H9 (cell line): ENCODE results near the gene ZNF81. TPM values are rescaled to one million over a fixed set of nuclear protein-coding genes. Genes with fewer than 3 reads are reported as not detected.

Source experiments
- DNase-seq: peaks from one replicate; pipeline ENCODE4 v3.0.0-alpha.2; 2017
- H2AFZ ChIP-seq: one replicate; pipeline ENCODE4 v1.6.1; 2013; ENCODE audit warnings: mild to moderate bottlenecking, low read length, control low read depth, moderate library complexity
- H2AK5ac ChIP-seq: 2 replicates; pipeline ENCODE4 v1.6.1; 2013; ENCODE audit warnings: low read length, control low read depth, mixed read lengths; ENCODE audit not compliant: insufficient read length
- H2BK120ac ChIP-seq: one replicate; pipeline ENCODE4 v1.6.1; 2013; ENCODE audit warnings: low read depth, mild to moderate bottlenecking, low read length, control low read depth, inconsistent platforms; ENCODE audit not compliant: poor library complexity, severe bottlenecking
- H2BK12ac ChIP-seq: 2 replicates; pipeline ENCODE4 v1.6.1; 2013; ENCODE audit warnings: low read length, control low read depth, mixed read lengths, low read depth; ENCODE audit not compliant: insufficient read length
- H2BK15ac ChIP-seq: 2 replicates; pipeline ENCODE4 v1.6.1; 2013; ENCODE audit warnings: low read depth, low read length, control low read depth
- H2BK20ac ChIP-seq: one replicate; pipeline ENCODE4 v1.6.1; 2013; ENCODE audit warnings: low read depth, mild to moderate bottlenecking, low read length, control low read depth, inconsistent platforms; ENCODE audit not compliant: poor library complexity, severe bottlenecking
- H2BK5ac ChIP-seq: 2 replicates; pipeline ENCODE4 v1.6.1; 2013; ENCODE audit warnings: low read length, control low read depth, mixed read lengths; ENCODE audit not compliant: insufficient read length
- H3K14ac ChIP-seq: 2 replicates; pipeline ENCODE4 v1.6.1; 2013; ENCODE audit warnings: low read length, control low read depth; ENCODE audit not compliant: insufficient read depth
- H3K18ac ChIP-seq: 2 replicates; pipeline ENCODE4 v1.6.1; 2013; ENCODE audit warnings: low read depth, mild to moderate bottlenecking, mixed read lengths, low read length, control low read depth; ENCODE audit not compliant: insufficient read length
- H3K23ac ChIP-seq: 2 replicates; pipeline ENCODE4 v1.6.1; 2013; ENCODE audit warnings: low read length, control low read depth, mixed read lengths, low read depth; ENCODE audit not compliant: insufficient read length
- H3K23me2 ChIP-seq: 2 replicates; pipeline ENCODE4 v1.6.1; 2013; ENCODE audit warnings: low read depth, mild to moderate bottlenecking, mixed read lengths, low read length, control low read depth; ENCODE audit not compliant: insufficient read length, poor library complexity, severe bottlenecking
- H3K27ac ChIP-seq: 2 replicates; pipeline ENCODE4 v1.5.1; 2013; ENCODE audit warnings: low read length, control low read depth, mixed read lengths, low read depth; ENCODE audit not compliant: insufficient read length
- H3K27me3 ChIP-seq: 2 replicates; pipeline ENCODE4 v1.6.1; 2013; ENCODE audit warnings: low read length, control low read depth, inconsistent platforms; ENCODE audit not compliant: insufficient read depth
- H3K4ac ChIP-seq: 2 replicates; pipeline ENCODE4 v1.6.1; 2013; ENCODE audit warnings: low read depth, mild to moderate bottlenecking, control low read depth, inconsistent platforms, low read length, moderate library complexity
- H3K4me1 ChIP-seq: 2 replicates; pipeline ENCODE4 v1.6.1; 2013; ENCODE audit warnings: low read length, control low read depth, inconsistent platforms; ENCODE audit not compliant: insufficient read depth
- H3K4me2 ChIP-seq: 2 replicates; pipeline ENCODE4 v1.6.1; 2013; ENCODE audit warnings: low read length, control low read depth, mixed read lengths; ENCODE audit not compliant: insufficient read length, insufficient read depth
- H3K56ac ChIP-seq: 2 replicates; pipeline ENCODE4 v1.6.1; 2013; ENCODE audit warnings: low read depth, mild to moderate bottlenecking, mixed read lengths, low read length, control low read depth; ENCODE audit not compliant: insufficient read length
- H3K79me1 ChIP-seq: 2 replicates; pipeline ENCODE4 v1.6.1; 2013; ENCODE audit warnings: low read depth, mild to moderate bottlenecking, moderate library complexity, low read length, control low read depth, inconsistent platforms; ENCODE audit not compliant: insufficient read depth, poor library complexity, severe bottlenecking
- H3K79me2 ChIP-seq: 2 replicates; pipeline ENCODE4 v1.6.1; 2013; ENCODE audit warnings: low read length, control low read depth, inconsistent platforms; ENCODE audit not compliant: insufficient read depth
- H3K9ac ChIP-seq: 2 replicates; pipeline ENCODE4 v1.6.1; 2013; ENCODE audit warnings: low read length, control low read depth, mixed read lengths; ENCODE audit not compliant: insufficient read length; ENCODE audit errors: extremely low read depth
- H3K9me3 ChIP-seq: one replicate; pipeline ENCODE4 v1.6.1; 2013; ENCODE audit warnings: low read depth, low read length, inconsistent platforms; ENCODE audit not compliant: control insufficient read depth
- H3T11ph ChIP-seq: one replicate; pipeline ENCODE4 v1.6.1; 2013; ENCODE audit warnings: mild to moderate bottlenecking, low read length, control low read depth, inconsistent platforms
- H4K20me1 ChIP-seq: one replicate; pipeline ENCODE4 v1.6.1; 2013; ENCODE audit not compliant: control insufficient read depth, insufficient read length, insufficient read depth
- H4K5ac ChIP-seq: 2 replicates; pipeline ENCODE4 v1.6.1; 2013; ENCODE audit warnings: low read depth, mild to moderate bottlenecking, mixed read lengths, low read length, control low read depth; ENCODE audit not compliant: insufficient read length
- H4K8ac ChIP-seq: replicated peaks from 2 replicates; pipeline ENCODE4 v1.6.1; 2013; ENCODE audit warnings: low read length, control low read depth, mixed read lengths, low read depth; ENCODE audit not compliant: insufficient read length
- H4K91ac ChIP-seq: 2 replicates; pipeline ENCODE4 v1.6.1; 2013; ENCODE audit warnings: low read depth, mild to moderate bottlenecking, moderate library complexity, mixed read lengths, low read length, control low read depth; ENCODE audit not compliant: insufficient read length
- H3K27ac Mint-ChIP-seq, 3 experiments: 2 replicates in 2 of 3; 3 replicates in 1 of 3; pipeline ENCODE4 v1.8.0; 2020 to 2021; ENCODE audit warnings: mixed read lengths in 3 of 3, mild to moderate bottlenecking in 1 of 3, moderate library complexity in 1 of 3
- H3K27me3 Mint-ChIP-seq: 2 replicates; pipeline ENCODE4 v1.8.0; 2021; ENCODE audit warnings: low read depth, mild to moderate bottlenecking, moderate library complexity, mixed read lengths
- H3K36me3 Mint-ChIP-seq, 3 experiments: 2 replicates in 2 of 3; 3 replicates in 1 of 3; pipeline ENCODE4 v1.8.0; 2020 to 2021; ENCODE audit warnings: low read depth in 3 of 3, mixed read lengths in 3 of 3; ENCODE audit not compliant: insufficient read depth in 1 of 3
- H3K4me1 Mint-ChIP-seq, 2 experiments: 2 replicates each; pipeline ENCODE4 v1.8.0; 2020; ENCODE audit warnings: mixed read lengths in 2 of 2
- H3K4me3 Mint-ChIP-seq, 2 experiments: 2 replicates in 1 of 2; 3 replicates in 1 of 2; pipeline ENCODE4 v1.8.0; 2020 to 2021; ENCODE audit warnings: mild to moderate bottlenecking in 2 of 2, mixed read lengths in 2 of 2, moderate library complexity in 1 of 2
- H3K9me3 Mint-ChIP-seq, 2 experiments: 2 replicates in 1 of 2; 3 replicates in 1 of 2; pipeline ENCODE4 v1.8.0; 2020; ENCODE audit warnings: mild to moderate bottlenecking in 2 of 2, mixed read lengths in 2 of 2, moderate library complexity in 1 of 2
- WGBS: extraction: QIAGEN DNeasy Blood & Tissue Kit; methylation state at CpG from one replicate; pipeline ENCODE4 v1.1.7; 2013; ENCODE audit warnings: missing lambda C conversion rate, low lambda C conversion rate, mixed read lengths; ENCODE audit not compliant: insufficient read length; ENCODE audit errors: extremely low coverage; 5-methylcytosine and 5-hydroxymethylcytosine counted together
- total RNA-seq: library from RNA; stranded (reverse); gene quantifications from 2 replicates; pipeline ENCODE4 v1.2.1, GENCODE V29; 2021
- TF ChIP-seq, protein P1 (sequence below): fragments of 200-600 bp; sonication (generic); conservative IDR thresholded peaks from 3 replicates; pipeline ENCODE4 v1.8.0; 2021; ENCODE audit warnings: antibody characterized with exemption, mild to moderate bottlenecking

ZNF81 gene
- total RNA-seq, 1 experiment from 2014 or later = 11.0 TPM

DNA sequence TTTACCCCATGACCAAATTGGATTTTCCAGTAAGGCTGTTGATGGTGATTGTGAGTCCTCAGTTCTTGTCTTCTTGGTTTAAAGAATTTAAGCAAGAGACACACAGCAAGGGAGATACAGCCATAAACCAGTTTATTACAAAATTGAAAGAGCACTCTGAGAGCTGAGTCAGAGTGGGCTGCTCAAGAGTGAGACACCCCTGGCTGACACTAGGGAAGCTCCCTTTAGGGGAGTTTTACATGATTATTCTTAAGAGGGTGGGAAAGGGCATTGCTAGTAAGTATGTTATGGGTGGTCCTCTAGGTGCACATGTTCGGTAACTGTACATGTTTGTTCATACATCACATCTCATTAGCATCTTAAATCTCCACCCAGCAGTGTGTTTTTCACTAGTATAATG, 18.8 kb upstream of the ZNF81 start:
- no peak overlapping the region for H2BK15ac ChIP-seq
- no peak overlapping the region for H4K8ac ChIP-seq
- no peak overlapping the region for H3K27ac ChIP-seq
- H3K27me3 ChIP-seq = no peaks in the 10 kb centered on the region
- H3K4ac ChIP-seq = no peak overlapping the region
- H3K18ac ChIP-seq = no peak overlapping the region
- Mint-ChIP-seq H3K27me3 (no peaks in the 10 kb centered on the region), H3K27ac (no peak overlapping the region), H3K9me3 (peaks cover 75 to 77% of the 10 kb centered on the region in 2 experiments), H3K4me3 (no peak overlapping the region), H3K36me3 (peaks cover 12 to 22% (median 19%) of the 10 kb centered on the region in 3 experiments), H3K4me1 (peaks cover 23 to 25% of the 10 kb centered on the region in 2 experiments)
- no peak overlapping the region for H2BK120ac ChIP-seq
- no peak overlapping the region for H2AFZ ChIP-seq
- H2BK12ac ChIP-seq = no peak overlapping the region
- H2BK5ac ChIP-seq = no peak overlapping the region
- H3K14ac ChIP-seq = no peak overlapping the region
- H3K79me1 ChIP-seq = no peaks in the 10 kb centered on the region
- no peaks in the 10 kb centered on the region for H3K79me2 ChIP-seq
- TF ChIP-seq, protein P1, sequence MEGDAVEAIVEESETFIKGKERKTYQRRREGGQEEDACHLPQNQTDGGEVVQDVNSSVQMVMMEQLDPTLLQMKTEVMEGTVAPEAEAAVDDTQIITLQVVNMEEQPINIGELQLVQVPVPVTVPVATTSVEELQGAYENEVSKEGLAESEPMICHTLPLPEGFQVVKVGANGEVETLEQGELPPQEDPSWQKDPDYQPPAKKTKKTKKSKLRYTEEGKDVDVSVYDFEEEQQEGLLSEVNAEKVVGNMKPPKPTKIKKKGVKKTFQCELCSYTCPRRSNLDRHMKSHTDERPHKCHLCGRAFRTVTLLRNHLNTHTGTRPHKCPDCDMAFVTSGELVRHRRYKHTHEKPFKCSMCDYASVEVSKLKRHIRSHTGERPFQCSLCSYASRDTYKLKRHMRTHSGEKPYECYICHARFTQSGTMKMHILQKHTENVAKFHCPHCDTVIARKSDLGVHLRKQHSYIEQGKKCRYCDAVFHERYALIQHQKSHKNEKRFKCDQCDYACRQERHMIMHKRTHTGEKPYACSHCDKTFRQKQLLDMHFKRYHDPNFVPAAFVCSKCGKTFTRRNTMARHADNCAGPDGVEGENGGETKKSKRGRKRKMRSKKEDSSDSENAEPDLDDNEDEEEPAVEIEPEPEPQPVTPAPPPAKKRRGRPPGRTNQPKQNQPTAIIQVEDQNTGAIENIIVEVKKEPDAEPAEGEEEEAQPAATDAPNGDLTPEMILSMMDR = no peak
- no peak for DNase-seq
- H2BK20ac ChIP-seq = no peak overlapping the region
- H3K56ac ChIP-seq = no peak overlapping the region
- no peaks in the 10 kb centered on the region for H3K23me2 ChIP-seq
- no peak overlapping the region for H3K4me2 ChIP-seq
- no peak overlapping the region for H3K23ac ChIP-seq
- H2AK5ac ChIP-seq = no peak overlapping the region
- H4K20me1 ChIP-seq = no peaks in the 10 kb centered on the region
- peaks cover 41% of the 10 kb centered on the region for H3K9me3 ChIP-seq
- no peak overlapping the region for H3T11ph ChIP-seq
- no peak overlapping the region for H4K5ac ChIP-seq
- no peak overlapping the region for H4K91ac ChIP-seq
- no CpG with 5 or more reads among the region's 1 CpG for WGBS
- H3K4me1 ChIP-seq = peaks cover 5% of the 10 kb centered on the region; the same call in 1 of the 2 replicates
- no peak overlapping the region for H3K9ac ChIP-seq
